T47D (cell line): ENCODE measurements around the gene AXIN1.
"Not testable (repeated sequence)": the region's sequence is repeated elsewhere in the genome, so short reads cannot be mapped to it uniquely, and the experiment has no call there.

Source experiments
- DNase-seq, 2 experiments: peaks; one replicate each; pipeline versions ENCODE4 v3.0.0 to v3.0.0-alpha.2; 2011 to 2012; ENCODE audit warnings: low read depth in 1 of 2, low spot score in 1 of 2
- JUND ChIP-seq: IDR thresholded peaks from 2 replicates; pipeline ENCODE4 v1.6.1; 2012; ENCODE audit warnings: low read depth
- in situ Hi-C: cut with HindIII; loops from 2 replicates; pipeline ENCODE4 v1.10.0; 2016; ENCODE audit warnings: low sequenced_read_pairs, low pct_unique_long_range_greater_than_20kb

Gene AXIN1

DNA sequence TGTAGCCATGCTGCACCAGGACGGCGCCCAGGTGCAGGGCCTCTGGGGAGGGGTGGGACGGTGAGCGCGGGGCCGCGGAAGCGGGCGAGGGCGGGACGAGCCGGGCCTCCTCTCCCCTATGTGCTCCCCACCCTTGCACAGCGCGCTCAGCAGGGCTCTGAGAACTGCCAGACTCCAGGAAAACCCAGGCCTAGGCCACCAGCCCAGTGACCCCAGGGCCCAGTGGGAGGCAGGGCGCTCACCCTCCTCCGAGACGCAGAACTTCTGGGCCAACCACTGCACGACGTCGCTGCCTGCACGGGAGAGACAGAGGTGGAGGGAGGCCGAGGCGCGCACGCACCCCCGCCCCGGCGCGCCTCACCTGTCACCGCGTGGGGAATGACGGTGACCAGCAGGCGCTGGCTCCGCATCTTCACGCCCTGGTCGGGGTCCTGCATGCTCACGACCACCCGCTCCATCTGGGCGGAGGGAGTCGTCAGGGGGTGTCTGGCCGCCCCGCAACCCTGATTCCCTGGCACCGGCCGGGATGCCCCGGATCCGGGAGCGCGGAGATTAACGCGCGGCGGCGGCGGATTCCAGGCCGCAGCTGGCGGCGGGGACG lies 77.4 kb downstream of the AXIN1 start:
- peak; percentile 43 to 73 for DNase-seq
- in situ Hi-C loops = no loop called here
- TF ChIP-seq JUND = no peak

DNA sequence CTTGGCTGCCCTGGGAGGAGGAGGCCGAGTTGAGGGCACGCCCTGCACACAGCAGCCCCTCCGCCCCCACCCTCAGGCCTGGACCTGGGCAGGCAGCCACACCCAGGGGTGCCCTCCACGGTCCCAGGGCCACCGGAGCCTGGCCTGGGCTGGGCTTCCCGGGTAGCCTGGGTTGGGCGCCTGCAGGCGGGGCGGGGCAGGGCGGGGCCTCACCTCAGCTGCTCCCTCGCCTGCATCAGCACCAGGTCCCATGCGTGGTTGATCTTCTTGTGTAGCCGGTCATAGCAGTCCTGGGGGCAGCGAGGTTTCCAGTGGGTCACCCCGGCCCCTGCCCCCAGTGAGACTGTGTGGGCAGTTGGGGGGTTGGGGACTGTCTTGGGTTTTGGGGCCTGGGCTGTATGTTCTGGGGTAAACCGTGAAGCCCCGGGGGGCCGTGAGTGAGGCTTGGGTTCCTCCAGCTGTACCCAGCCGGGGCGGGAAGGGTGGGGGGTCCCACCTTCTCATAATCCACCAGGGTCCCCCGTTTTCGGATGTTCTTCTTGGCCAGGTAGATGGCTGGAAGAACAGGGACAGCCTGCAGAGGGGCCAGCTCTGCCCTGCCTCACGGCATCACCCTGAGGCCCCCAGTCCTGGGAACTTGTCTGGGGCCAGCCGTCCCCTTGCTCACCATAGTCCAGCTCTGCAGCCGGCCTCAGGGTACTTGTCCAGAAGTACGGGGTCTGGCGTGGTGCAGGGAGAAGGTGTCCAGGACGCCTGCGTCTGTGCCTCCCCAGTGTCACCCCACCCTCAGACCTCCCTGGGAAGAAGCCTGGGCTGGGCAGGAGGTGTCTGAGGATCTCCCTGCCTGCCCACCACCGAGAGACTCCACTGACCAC lies 78.7 kb downstream of the AXIN1 start:
- in situ Hi-C loops = no loop called here
- no peak for DNase-seq
- TF ChIP-seq JUND = no peak

DNA sequence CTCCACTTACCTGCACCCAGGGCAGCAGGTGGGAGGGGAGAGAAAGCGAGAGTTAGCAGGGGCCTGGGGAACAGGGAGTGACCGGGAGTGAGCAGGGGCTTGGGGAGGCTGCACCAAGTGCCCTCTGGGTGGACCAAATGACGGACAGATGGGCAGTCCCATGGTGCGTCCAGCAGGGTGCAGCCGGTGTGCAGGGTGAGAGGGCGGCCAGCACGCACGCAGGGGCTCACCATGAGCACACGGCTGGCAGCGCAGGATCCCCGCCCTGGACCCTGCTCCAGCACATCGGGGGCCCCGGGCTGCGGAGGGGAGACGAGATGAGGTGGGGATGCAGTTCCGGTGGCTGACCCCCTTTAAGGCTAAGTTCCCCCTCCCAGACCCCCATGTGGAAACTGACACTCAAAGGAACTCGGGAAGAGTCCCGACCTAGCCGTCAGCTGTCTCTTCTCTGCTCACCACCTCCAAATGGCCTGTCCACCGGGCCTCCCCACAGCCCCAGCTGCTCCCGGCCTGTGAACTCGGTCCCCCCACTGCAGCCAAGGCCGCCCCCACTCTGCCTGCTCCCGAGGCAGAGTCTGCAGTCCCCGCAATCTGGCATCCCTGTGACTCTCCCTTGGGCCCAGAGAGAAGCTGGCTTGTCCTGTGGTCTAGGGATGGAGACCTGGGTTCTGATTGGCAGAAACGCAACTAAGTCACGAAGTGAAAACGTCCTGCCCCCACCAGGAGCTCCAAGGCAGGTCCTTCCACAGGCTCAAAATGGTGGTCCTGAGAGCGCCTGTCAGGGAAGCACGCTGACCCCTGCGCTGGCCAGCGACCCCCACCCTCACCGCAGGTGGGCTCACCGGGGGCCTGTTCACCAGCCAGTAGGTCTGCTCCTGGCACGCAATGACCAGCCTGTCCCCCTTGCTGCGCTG lies 79.6 kb downstream of the AXIN1 start:
- no peak for TF ChIP-seq JUND
- in situ Hi-C loops = no loop called here
- no peak for DNase-seq

DNA sequence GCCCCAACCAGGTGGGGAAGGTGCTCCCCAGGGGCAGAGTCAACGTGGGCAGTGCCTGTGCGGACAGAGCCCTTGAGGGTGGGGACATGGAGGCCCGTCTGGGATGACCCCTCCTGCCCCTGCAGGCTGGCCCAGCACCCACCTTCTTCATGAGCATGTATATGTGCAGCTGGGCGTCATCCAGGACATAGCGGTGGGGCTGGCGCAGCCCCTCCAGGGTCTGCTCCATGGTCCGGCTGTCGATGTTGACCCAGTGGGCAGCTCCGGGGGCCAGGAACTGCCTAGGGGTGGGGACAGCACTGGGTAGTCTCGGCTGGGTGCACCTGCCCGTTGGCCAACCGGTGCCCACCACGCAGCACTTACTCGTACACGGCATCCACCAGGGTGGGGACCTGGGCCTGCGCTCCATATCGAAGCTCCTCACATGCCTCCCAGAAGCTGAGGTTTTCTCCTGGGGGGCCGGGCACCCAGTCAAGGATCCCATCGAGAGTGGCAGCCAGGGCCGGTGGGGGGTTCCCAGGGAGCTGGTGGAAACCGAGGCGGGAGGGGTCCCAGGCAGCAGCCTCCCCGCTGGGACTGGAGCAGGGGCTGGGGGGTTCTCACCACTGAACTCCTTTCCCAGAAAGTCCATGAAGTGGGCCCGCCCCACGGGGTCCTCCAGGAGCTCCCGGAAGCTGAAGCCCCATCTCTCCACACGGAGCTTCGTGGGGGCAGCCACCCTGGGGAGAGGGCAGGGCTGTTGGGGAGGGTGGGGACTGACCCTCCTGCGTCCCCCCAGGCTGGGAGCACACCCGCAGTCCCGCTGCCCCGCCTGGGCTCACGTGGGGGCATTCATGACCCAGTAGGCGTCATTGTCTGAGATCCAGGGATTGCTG lies 81.9 kb downstream of the AXIN1 start:
- TF ChIP-seq JUND = no peak
- in situ Hi-C loops = no loop called here
- no peak for DNase-seq

DNA sequence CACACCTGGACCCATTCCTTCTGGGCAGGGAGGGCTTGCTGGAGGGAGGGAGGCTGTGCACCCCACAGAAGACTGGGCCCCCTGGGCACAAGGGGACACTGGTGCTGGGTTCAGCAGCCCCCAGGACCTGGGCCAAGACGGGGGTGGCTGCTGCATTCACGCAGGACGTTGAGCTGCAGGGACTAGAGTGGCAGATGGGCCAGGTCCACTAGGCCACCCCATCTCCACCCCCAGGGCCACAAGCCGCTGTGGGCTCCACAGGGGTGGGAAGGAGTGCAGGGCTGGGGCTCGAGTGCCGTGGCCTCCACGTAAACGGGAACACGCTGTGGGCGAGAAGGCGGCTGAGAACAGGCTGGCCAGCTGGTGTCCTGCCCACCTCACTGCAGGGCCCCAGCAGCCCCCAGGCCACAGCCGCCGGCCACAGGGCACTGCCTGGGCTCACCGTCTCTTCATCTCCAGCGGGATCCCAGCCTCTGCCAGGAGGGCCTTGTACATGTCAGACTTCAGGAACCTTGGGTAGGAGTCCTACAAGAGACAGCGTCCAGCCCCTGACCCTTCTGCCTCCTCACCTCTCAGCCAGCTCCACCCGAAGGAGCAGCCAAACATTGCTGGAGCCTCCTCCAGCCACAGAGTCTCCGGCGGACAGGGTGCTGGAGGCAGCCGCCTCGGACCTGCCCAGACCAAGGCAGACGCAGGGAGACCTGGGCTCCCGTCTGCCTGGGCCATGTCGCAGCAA lies 83.3 kb downstream of the AXIN1 start:
- in situ Hi-C loops = no loop called here
- no peak for DNase-seq
- TF ChIP-seq JUND = no peak

DNA sequence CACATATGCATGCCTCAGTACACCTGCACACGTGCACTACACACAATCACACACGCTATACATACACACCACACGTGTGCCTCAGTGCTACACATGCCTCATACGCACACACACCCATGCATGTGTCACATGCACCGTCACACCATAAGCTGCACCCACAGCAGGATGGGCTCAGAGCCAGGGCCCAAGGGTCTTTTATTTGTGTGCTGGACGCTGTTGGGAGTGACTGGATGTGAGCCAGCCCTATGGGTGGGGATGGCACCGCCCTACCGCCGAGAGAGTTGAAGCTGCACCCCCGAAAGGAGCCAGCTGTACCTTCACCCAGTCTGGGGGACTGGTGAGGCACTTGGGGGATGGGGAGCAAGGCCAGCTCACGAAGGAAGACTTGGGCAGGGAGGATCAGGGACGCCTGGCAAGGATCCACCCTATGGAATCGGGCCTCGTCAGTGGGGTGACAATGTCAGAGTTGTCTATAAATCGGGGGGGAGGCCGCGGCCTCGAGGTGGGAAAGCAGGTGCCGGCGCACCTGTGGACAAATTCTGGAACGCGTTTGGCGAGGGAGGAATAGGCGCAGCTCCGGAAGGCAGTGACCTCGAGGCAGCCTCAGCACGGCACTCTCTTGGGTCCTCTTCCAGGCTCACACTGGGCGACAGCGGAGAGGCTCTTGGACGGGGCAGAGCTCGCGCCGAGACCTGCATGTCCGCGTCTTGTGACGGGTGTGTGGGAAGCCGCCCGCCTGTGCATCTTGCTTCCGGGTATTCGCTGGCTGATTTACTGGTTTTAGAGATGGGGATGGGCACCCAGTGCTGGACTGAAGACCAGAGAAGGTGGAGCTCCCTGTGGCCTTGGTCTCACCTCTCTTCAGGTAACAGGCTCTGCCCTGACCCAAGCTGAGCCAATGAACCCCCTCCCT lies 84.1 kb downstream of the AXIN1 start:
- no peak for TF ChIP-seq JUND
- peak in 1 of 2 experiments; percentile 34 for DNase-seq
- in situ Hi-C loops = no loop called here

DNA sequence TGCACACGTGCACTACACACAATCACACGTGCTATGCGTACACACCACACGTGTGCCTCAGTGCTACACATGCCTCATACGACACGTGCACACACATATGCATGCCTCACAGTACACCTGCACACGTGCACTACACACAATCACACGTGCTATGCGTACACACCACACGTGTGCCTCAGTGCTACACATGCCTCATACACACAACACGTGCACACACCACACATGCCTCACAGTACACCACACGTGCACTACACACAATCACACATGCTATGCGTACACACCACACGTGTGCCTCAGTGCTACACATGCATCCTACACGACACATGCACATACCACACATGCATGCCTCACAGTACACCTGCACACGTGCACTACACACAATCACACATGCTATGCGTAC lies 85.0 kb downstream of the AXIN1 start:
- DNase-seq, in situ Hi-C loops: not testable (repeated sequence)

DNA sequence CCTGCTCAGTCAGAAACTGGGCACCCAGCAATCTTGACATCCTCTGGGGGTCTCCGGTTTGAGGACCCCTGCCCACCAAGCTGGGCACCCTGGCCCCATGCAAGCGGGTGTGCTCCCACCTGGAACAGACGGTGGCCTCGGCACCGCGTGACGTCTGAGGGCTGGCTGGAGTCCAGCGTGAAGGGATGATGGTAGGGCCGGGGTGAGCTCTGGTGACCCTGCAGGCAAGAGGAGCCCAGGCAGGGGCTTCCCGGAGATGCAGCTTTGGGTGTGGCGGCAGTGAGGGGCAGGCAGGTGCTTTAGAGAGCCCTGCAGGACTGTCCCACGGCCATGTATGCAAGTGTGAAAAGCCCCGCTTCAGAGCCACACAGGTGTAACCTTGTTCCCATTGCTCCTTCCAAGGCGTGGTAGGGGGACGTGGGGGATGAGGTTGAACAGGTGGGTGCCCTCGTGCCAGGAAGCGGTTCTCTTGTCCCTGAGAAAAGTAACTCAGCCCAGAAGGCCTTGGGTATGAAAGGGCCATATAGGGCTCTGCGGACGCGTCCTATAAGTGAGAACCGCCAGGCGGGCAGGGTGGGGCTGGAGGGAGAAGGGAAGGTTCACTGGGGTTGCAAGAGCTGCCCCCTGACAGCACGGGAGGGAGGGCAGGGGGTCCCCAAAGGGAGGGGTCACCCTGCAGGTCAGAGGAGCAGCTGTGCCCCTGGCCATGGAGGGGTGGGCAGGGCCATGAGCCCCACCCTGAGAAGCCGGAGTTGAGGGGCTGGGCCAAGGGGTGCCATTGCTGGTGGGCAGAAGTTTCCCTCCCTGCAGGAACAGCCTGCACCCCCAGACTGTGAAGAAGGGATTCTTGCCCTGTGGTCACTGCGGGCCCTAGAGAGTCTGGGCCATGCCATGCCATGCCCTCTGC lies 86.0 kb downstream of the AXIN1 start:
- DNase-seq = no peak
- in situ Hi-C loops = no loop called here
- no peak for TF ChIP-seq JUND

DNA sequence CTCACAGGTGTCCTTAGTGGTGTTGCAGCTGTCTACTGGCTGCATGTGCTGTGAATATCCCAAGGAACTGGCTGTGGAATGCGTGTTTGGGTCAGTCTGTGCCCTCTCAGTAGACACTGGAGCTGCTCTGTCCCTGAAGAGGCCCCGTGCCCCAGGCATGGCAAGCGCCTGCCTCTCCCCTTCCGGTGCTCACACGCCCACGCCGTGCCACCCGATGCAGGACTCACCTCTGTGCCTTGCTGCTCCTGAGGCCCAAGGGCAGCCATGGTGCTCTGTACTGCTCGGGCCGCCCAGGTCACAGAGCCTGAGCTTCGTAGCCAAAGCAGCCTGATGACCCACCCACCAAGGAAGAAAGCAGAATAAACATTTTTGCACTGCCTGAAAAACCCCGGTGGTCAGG lies 86.8 kb downstream of the AXIN1 start:
- in situ Hi-C loops = no loop called here
- TF ChIP-seq JUND = no peak
- peak in 1 of 2 experiments; percentile 16 for DNase-seq

DNA sequence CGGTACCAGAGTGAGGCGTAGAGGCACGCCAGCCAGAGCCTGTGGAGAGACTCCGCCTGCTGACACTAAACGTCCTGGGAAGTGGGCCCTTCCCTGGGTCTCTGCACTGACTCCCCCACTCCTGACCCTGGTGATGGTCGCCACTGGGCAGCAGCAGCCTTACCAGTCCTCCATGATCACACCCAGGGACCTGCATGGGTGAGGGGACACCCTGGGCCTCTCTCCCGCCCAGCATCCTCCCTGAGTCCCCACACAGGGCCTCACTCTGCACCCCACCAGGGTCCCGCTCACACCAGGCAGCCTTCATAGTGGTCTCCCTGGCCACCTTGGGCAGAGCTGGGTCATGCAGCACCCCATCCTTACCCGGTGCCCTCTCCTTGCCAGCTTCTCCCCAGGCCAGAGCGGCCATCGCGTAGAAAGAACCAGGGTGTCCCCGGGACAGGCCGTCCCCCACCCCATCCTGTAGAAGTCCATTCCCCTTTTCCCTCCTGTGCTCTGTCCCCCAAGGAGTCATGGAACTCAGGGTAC lies 87.5 kb downstream of the AXIN1 start:
- no peak for DNase-seq
- in situ Hi-C loops = no loop called here
- no peak for TF ChIP-seq JUND
